Heart left ventricle (tissue), 13 donors: ENCODE data around the gene RPS6KA2.

Experiments used
- CTCF ChIP-seq, 12 donors: fragments of 200-600 bp; sonication (generic) in 4 of 12; IDR thresholded peaks; one replicate each; pipeline versions ENCODE4 v1.5.0 to v1.8.0; 2018 to 2022; ENCODE audit warnings: antibody characterized with exemption in 12 of 12, mild to moderate bottlenecking in 5 of 12
- POLR2A ChIP-seq, 2 donors: fragments of 450-650 bp; IDR thresholded peaks; one replicate each; pipeline ENCODE4 v1.6.1; 2017; ENCODE audit warnings: antibody characterized with exemption in 2 of 2, mild to moderate bottlenecking in 2 of 2, moderate library complexity in 2 of 2
- donor health status: ischemic (EF 13 %, LVEDD 7.1; RV severe dilation, severe dysfunction).
- donor health status: DM: no; HTN: yes; CAD: no.
- donor health status: DM: no; HTN: no; CAD: no.
- donor health status: ischemic (EF 25% LVEDD 6.9; RV normal size, moderate dysfunction).
- donor health status: ischemic (EF 25% LVEDD 5.7; RV mildly dilated, moderate dysfunction).
- donor health status: ischemic (EF 35%, LVEDD 5.7; RV mildly dilated, moderate dysfunction).
- donor health status: nonischemic (EF 11% LVEDD 7.7; RV severe dilation, severe dysfunction).
- donor health status: DM: yes; HTN: yes; CAD: no.
- donor health status: PGD.
- donor health status: ischemic (EF 29% LVEDD 5.4; RV normal size, mild dysfunction).
- donor health status: nonischemic (EF 23%, LVEDD 6.1; RV moderate dilation, normal function).

GRCh38 chr6:166418691-166419143 lies 208.3 kb downstream of the RPS6KA2 start:
- TF ChIP-seq CTCF (IDR thresholded peaks at IDR 0.05) (no peak), POLR2A (IDR thresholded peaks at IDR 0.05) (no peak)
